ENCODE data around the gene ELAC1.
"Not testable (repeated sequence)": the region's sequence is repeated elsewhere in the genome, so short reads cannot be mapped to it uniquely, and the experiment has no call there.

ELAC1 gene

GRCh38 chr18:50972404-50972803 is 4.6 kb downstream of the ELAC1 start:
- DNase-seq (ENCODE audit: low spot score) = not testable (repeated sequence)

- DNase-seq (ENCODE audit: low spot score) = no peak
These were observed 5.7 kb downstream of the ELAC1 start for GRCh38 chr18:50973367-50974126.

GRCh38 chr18:50977037-50977760 is 9.4 kb downstream of the ELAC1 start:
- no peak for DNase-seq (ENCODE audit: low spot score)

GRCh38 chr18:50981381-50981780 is 13.5 kb downstream of the ELAC1 start:
- no peak for DNase-seq (ENCODE audit: low spot score)

- no peak for DNase-seq (ENCODE audit: low spot score)
These were observed 14.4 kb downstream of the ELAC1 start for GRCh38 chr18:50982086-50982801.

GRCh38 chr18:50982802-50983179 is 15.0 kb downstream of the ELAC1 start:
- DNase-seq (ENCODE audit: low spot score) = no peak

GRCh38 chr18:50986360-50987087 is 18.7 kb downstream of the ELAC1 start:
- no peak for DNase-seq (ENCODE audit: low spot score)

GRCh38 chr18:50987261-50987660 is 19.4 kb downstream of the ELAC1 start:
- DNase-seq (ENCODE audit: low spot score) = no peak

- no peak for DNase-seq (ENCODE audit: low spot score)
These were observed 21.9 kb downstream of the ELAC1 start for GRCh38 chr18:50989711-50990110.

- no peak for DNase-seq (ENCODE audit: low spot score)
These were observed 24.5 kb downstream of the ELAC1 start for GRCh38 chr18:50992351-50992762.

GRCh38 chr18:50994031-50994430 is 26.2 kb downstream of the ELAC1 start:
- DNase-seq (ENCODE audit: low spot score) = no peak

- not testable (repeated sequence) for DNase-seq (ENCODE audit: low spot score)
These were observed 35.3 kb downstream of the ELAC1 start for GRCh38 chr18:51003174-51003573.

GRCh38 chr18:51006061-51006818 is 38.4 kb downstream of the ELAC1 start:
- no peak for DNase-seq (ENCODE audit: low spot score)

- DNase-seq (ENCODE audit: low spot score) = no peak
These were observed 39.3 kb downstream of the ELAC1 start for GRCh38 chr18:51006948-51007789.

- peak; percentile 54 for DNase-seq (ENCODE audit: low spot score)
These were observed 39.9 kb downstream of the ELAC1 start for GRCh38 chr18:51007790-51008139.

- DNase-seq (ENCODE audit: low spot score) = no peak
These were observed 41.2 kb downstream of the ELAC1 start for GRCh38 chr18:51009072-51009471.

- no peak for DNase-seq (ENCODE audit: low spot score)
These were observed 42.4 kb downstream of the ELAC1 start for GRCh38 chr18:51010218-51010617.

GRCh38 chr18:51011709-51012108 is 43.9 kb downstream of the ELAC1 start:
- DNase-seq (ENCODE audit: low spot score) = no peak

GRCh38 chr18:51012441-51012840 is 44.6 kb downstream of the ELAC1 start:
- no peak for DNase-seq (ENCODE audit: low spot score)

- no peak for DNase-seq (ENCODE audit: low spot score)
These were observed 45.4 kb downstream of the ELAC1 start for GRCh38 chr18:51013259-51013658.

All from Ammon's horn (tissue), 1 donor.